A673 (cell line): Measurements from ENCODE around the gene GLS. TPM values are rescaled to one million over a fixed set of nuclear protein-coding genes. Genes with fewer than 3 reads are reported as not detected.

Experiments used
- BruUV-seq: library from RNA; stranded (reverse); fragments of 400-500 nt; replicated peaks from 2 replicates; lab custom pipeline; 2021; lab: Mats Ljungman, UMichigan
- CTCF ChIA-PET: fragments of 300-600 bp; sonication (Branson Sonifier 250); formaldehyde crosslinking; loops from one replicate; lab custom pipeline; 2022; ENCODE audit warnings: antibody characterized with exemption; lab: Charles Lee
- POLR2A ChIA-PET: fragments of 300-600 bp; sonication (Branson Sonifier 250); formaldehyde crosslinking; loops from one replicate; lab custom pipeline; 2022; ENCODE audit warnings: antibody characterized with exemption; ENCODE audit not compliant: low non-redundant PET; lab: Charles Lee
- DNase-seq: peaks from one replicate; pipeline ENCODE4 v3.0.0-alpha.2; 2015; ENCODE audit warnings: low spot score
- H3K27ac ChIP-seq: fragments of 200-600 bp; sonication (generic); 2 replicates; pipeline ENCODE4 v1.5.1; 2016; ENCODE audit warnings: mixed run types, low read depth, mild to moderate bottlenecking, mixed read lengths, antibody characterized with exemption, low read length; ENCODE audit not compliant: poor library complexity, severe bottlenecking
- H3K27me3 ChIP-seq: fragments of 200-600 bp; sonication (generic); replicated peaks from 2 replicates; pipeline ENCODE4 v1.6.1; 2017; ENCODE audit warnings: mixed run types, low read depth, mild to moderate bottlenecking, mixed read lengths, antibody characterized with exemption, low read length; ENCODE audit not compliant: insufficient read depth, poor library complexity
- H3K36me3 ChIP-seq: fragments of 200-600 bp; sonication (generic); 2 replicates; pipeline ENCODE4 v1.6.1; 2016; ENCODE audit warnings: mixed run types, mild to moderate bottlenecking, mixed read lengths, antibody characterized with exemption, low read length; ENCODE audit not compliant: insufficient read depth, poor library complexity, severe bottlenecking
- H3K4me1 ChIP-seq: fragments of 200-600 bp; sonication (generic); 2 replicates; pipeline ENCODE4 v1.6.1; 2017; ENCODE audit warnings: mixed run types, mild to moderate bottlenecking, mixed read lengths, antibody characterized with exemption, low read length; ENCODE audit not compliant: insufficient read depth, poor library complexity, severe bottlenecking
- H3K4me3 ChIP-seq: fragments of 200-600 bp; sonication (generic); 2 replicates; pipeline ENCODE4 v1.5.1; 2016; ENCODE audit warnings: low read depth, mixed run types, mild to moderate bottlenecking, mixed read lengths, low read length; ENCODE audit not compliant: poor library complexity, severe bottlenecking
- H3K9me3 ChIP-seq: fragments of 200-600 bp; sonication (generic); 2 replicates; pipeline ENCODE4 v1.6.1; 2016; ENCODE audit warnings: mixed run types, low read depth, mild to moderate bottlenecking, mixed read lengths, antibody characterized with exemption, low read length; ENCODE audit not compliant: poor library complexity, severe bottlenecking
- CTCF ChIP-seq: fragments of 300-800, 200-600 bp; sonication (generic); conservative IDR thresholded peaks from 2 replicates; pipeline ENCODE4 v1.5.1; 2017; ENCODE audit warnings: low read depth, mild to moderate bottlenecking, antibody characterized with exemption, low read length, moderate library complexity, mixed read lengths
- EZH2 ChIP-seq: fragments of 200-600 bp; sonication (generic); IDR thresholded peaks from 2 replicates; pipeline ENCODE4 v1.6.1; 2017; ENCODE audit warnings: borderline replicate concordance, low read depth, mild to moderate bottlenecking, mixed read lengths, antibody characterized with exemption, low read length; ENCODE audit not compliant: poor library complexity, severe bottlenecking
- intact Hi-C: fragments of 100-400 bp; cut with micrococcal nuclease; formaldehyde crosslinking; loops from one replicate; pipeline ENCODE4 v1.10.0; 2022; ENCODE audit not compliant: unreplicated experiment
- total RNA-seq: library from RNA; stranded (reverse); gene quantifications from 2 replicates; pipeline ENCODE4 v1.2.3, GENCODE V29; 2021

GLS gene
- total RNA-seq, 1 experiment from 2014 or later = 116 TPM

- H3K9me3 ChIP-seq = no peaks in the 10 kb centered on the region
- no peaks in the 10 kb centered on the region for H3K27me3 ChIP-seq
- H3K4me3 ChIP-seq = no peak overlapping the region
- peaks cover 70% of the 10 kb centered on the region for H3K36me3 ChIP-seq
- TF ChIP-seq EZH2 (no peak), CTCF (no peak)
- POLR2A ChIA-PET = no interaction called here
- intact Hi-C loops = no loop called here
- no peaks in the 10 kb centered on the region for H3K4me1 ChIP-seq
- H3K27ac ChIP-seq = no peak overlapping the region
- no peak for DNase-seq
- CTCF ChIA-PET = no interaction called here
- no TSS peak for BruUV-seq
Measured at GRCh38 chr2:190976521-190976920, 95.9 kb downstream of the GLS start.

- CTCF ChIA-PET = no interaction called here
Measured at GRCh38 chr2:190977505-190977904, 96.9 kb downstream of the GLS start.

GRCh38 chr2:190978389-190979053 lies 97.9 kb downstream of the GLS start:
- Histone ChIP-seq H3K4me1 (no peaks in the 10 kb centered on the region), H3K9me3 (no peaks in the 10 kb centered on the region), H3K36me3 (peaks cover 64% of the 10 kb centered on the region), H3K27ac (no peak overlapping the region), H3K4me3 (no peak overlapping the region), H3K27me3 (no peaks in the 10 kb centered on the region)
- ChIA-PET CTCF (no interaction called here), POLR2A (no interaction called here)
- BruUV-seq = no TSS peak
- intact Hi-C loops = no loop called here
- no peak for DNase-seq
- TF ChIP-seq EZH2 = no peak
- TF ChIP-seq CTCF = no peak

More at GRCh38 chr2:190977505-190977904, 96.9 kb downstream of the GLS start:
- DNase-seq = no peak
- no peaks in the 10 kb centered on the region for H3K9me3 ChIP-seq
- no peak overlapping the region for H3K4me3 ChIP-seq
- no peaks in the 10 kb centered on the region for H3K4me1 ChIP-seq
- TF ChIP-seq CTCF (no peak), EZH2 (no peak)
- H3K36me3 ChIP-seq = peaks cover 63% of the 10 kb centered on the region
- no peaks in the 10 kb centered on the region for H3K27me3 ChIP-seq
- no TSS peak for BruUV-seq
- intact Hi-C loops = no loop called here
- H3K27ac ChIP-seq = no peak overlapping the region
- POLR2A ChIA-PET = no interaction called here
